Right atrium auricular region (tissue), 2 donors: ENCODE results near the gene ZNF14. TPM values are rescaled to one million over a fixed set of nuclear protein-coding genes. Genes with fewer than 3 reads are reported as not detected.
A peak's percentile ranks its signal among the peaks of the same experiment; 100 is the strongest.

Source experiments
- DNase-seq: peaks from one replicate; pipeline ENCODE4 v3.0.0-alpha.2; 2019; ENCODE audit warnings: low spot score
- H3K27ac ChIP-seq, 2 donors: fragments of 200-600 bp; sonication (generic); 1 replicate in 1 of 2; 2 replicates in 1 of 2; pipeline ENCODE4 v1.5.1; 2016 to 2019
- H3K27me3 ChIP-seq, 2 donors: fragments of 200-600 bp; sonication (generic); one replicate each; pipeline versions ENCODE4 v1.5.1 to v1.6.0; 2017 to 2019
- H3K36me3 ChIP-seq: fragments of 200-600 bp; sonication (generic); one replicate; pipeline ENCODE4 v1.5.1; 2016
- H3K4me1 ChIP-seq, 2 donors: fragments of 200-600 bp; sonication (generic); one replicate each; pipeline versions ENCODE4 v1.5.1 to v1.6.0; 2017 to 2019
- H3K4me3 ChIP-seq, 2 donors: fragments of 200-600 bp; sonication (generic); 1 replicate in 1 of 2; 2 replicates in 1 of 2; pipeline ENCODE4 v1.5.1; 2017 to 2019; ENCODE audit warnings: mild to moderate bottlenecking in 1 of 2, moderate library complexity in 1 of 2
- H3K9me3 ChIP-seq, 2 donors: fragments of 200-600 bp; sonication (generic); one replicate each; pipeline ENCODE4 v1.5.1; 2019
- total RNA-seq, 2 donors: library from RNA; depleted of rRNA; stranded (reverse); fragments of >200 nt; gene quantifications; one replicate each; pipeline ENCODE4 v1.1.0, GENCODE V29; 2016
- TF ChIP-seq, protein P1 (sequence below), 2 donors: fragments of 200-600 bp; sonication (generic); IDR thresholded peaks; one replicate each; pipeline ENCODE4 v1.5.1; 2019; ENCODE audit warnings: antibody characterized with exemption in 2 of 2

ZNF14 gene
- total RNA-seq, 2 donors from 2014 or later = 2.8 to 4.6 TPM

GRCh38 chr19:19743176-19743575, 10.3 kb upstream of the ZNF14 start:
- Histone ChIP-seq H3K4me1 (no peaks in the 10 kb centered on the region), H3K27ac (no peak overlapping the region), H3K27me3 (no peaks in the 10 kb centered on the region), H3K36me3 (no peaks in the 10 kb centered on the region), H3K4me3 (no peak overlapping the region), H3K9me3 (no peaks in the 10 kb centered on the region)
- DNase-seq = no peak
- TF ChIP-seq, protein P1, sequence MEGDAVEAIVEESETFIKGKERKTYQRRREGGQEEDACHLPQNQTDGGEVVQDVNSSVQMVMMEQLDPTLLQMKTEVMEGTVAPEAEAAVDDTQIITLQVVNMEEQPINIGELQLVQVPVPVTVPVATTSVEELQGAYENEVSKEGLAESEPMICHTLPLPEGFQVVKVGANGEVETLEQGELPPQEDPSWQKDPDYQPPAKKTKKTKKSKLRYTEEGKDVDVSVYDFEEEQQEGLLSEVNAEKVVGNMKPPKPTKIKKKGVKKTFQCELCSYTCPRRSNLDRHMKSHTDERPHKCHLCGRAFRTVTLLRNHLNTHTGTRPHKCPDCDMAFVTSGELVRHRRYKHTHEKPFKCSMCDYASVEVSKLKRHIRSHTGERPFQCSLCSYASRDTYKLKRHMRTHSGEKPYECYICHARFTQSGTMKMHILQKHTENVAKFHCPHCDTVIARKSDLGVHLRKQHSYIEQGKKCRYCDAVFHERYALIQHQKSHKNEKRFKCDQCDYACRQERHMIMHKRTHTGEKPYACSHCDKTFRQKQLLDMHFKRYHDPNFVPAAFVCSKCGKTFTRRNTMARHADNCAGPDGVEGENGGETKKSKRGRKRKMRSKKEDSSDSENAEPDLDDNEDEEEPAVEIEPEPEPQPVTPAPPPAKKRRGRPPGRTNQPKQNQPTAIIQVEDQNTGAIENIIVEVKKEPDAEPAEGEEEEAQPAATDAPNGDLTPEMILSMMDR (IDR thresholded peaks at IDR 0.05) = no peak

DNA sequence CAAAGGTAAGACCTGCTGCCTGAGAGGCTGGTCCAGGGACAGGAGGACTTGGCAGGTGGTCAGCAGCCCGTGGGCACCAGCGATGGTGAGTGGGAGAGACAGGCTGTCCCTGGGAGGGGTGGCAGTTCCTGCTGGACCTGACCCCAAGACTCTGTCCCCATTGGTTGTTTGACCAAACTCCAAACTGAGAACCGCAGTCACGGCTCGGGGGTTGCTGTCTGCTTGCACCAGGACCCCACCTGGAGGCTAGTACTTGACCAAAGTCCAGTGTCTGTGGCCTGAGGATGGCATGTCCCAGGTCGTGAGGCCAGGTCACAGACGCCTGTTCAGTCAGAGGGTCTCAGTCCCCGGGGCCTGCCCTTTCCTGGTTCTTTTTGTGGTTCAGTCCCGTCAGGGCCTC, 9.9 kb upstream of the ZNF14 start:
- Histone ChIP-seq H3K4me1 (no peaks in the 10 kb centered on the region), H3K36me3 (no peaks in the 10 kb centered on the region), H3K27ac (no peak overlapping the region), H3K4me3 (no peak overlapping the region), H3K27me3 (no peaks in the 10 kb centered on the region), H3K9me3 (no peaks in the 10 kb centered on the region)
- TF ChIP-seq, protein P1 (IDR thresholded peaks at IDR 0.05) = no peak
- no peak for DNase-seq

DNA sequence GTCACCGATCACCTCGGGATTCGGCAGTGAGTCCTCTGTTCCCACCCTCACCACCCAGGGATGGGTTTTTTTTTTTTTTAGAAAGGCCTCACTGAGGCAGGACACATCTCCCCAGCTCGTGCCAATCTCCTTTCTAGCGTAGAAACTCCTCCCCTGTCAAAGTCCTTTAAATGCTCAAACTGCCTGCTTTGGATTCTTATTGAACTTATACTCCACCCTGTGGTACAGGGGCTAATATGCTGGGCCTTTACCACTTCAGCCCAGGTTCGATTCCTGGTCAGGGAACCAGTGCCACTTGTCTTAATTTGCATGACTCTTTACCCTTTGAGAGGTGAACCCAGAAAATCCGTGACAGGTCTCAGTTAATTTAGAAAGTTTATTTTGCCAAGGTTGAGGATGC, 8.3 kb upstream of the ZNF14 start:
- Histone ChIP-seq H3K4me1 (no peaks in the 10 kb centered on the region), H3K4me3 (no peak overlapping the region), H3K36me3 (no peaks in the 10 kb centered on the region), H3K27ac (no peak overlapping the region), H3K27me3 (no peaks in the 10 kb centered on the region), H3K9me3 (no peaks in the 10 kb centered on the region)
- DNase-seq = no peak
- TF ChIP-seq, protein P1 (IDR thresholded peaks at IDR 0.05) = no peak

GRCh38 chr19:19740755-19741154, 7.8 kb upstream of the ZNF14 start:
- DNase-seq = peak; percentile 49
- no peaks in the 10 kb centered on the region for H3K27me3 ChIP-seq
- no peak overlapping the region for H3K4me3 ChIP-seq
- H3K36me3 ChIP-seq = no peaks in the 10 kb centered on the region
- no peak overlapping the region for H3K27ac ChIP-seq
- H3K9me3 ChIP-seq = no peaks in the 10 kb centered on the region
- H3K4me1 ChIP-seq = no peaks in the 10 kb centered on the region
- TF ChIP-seq, protein P1 (IDR thresholded peaks at IDR 0.05) = no peak

- Histone ChIP-seq H3K27ac (no peak overlapping the region), H3K9me3 (no peaks in the 10 kb centered on the region), H3K4me3 (no peak overlapping the region), H3K36me3 (no peaks in the 10 kb centered on the region), H3K4me1 (no peaks in the 10 kb centered on the region), H3K27me3 (no peaks in the 10 kb centered on the region)
- DNase-seq = no peak
- TF ChIP-seq, protein P1 (IDR thresholded peaks at IDR 0.05) = no peak
These were observed 5.7 kb upstream of the ZNF14 start for GRCh38 chr19:19738564-19738963.

DNA sequence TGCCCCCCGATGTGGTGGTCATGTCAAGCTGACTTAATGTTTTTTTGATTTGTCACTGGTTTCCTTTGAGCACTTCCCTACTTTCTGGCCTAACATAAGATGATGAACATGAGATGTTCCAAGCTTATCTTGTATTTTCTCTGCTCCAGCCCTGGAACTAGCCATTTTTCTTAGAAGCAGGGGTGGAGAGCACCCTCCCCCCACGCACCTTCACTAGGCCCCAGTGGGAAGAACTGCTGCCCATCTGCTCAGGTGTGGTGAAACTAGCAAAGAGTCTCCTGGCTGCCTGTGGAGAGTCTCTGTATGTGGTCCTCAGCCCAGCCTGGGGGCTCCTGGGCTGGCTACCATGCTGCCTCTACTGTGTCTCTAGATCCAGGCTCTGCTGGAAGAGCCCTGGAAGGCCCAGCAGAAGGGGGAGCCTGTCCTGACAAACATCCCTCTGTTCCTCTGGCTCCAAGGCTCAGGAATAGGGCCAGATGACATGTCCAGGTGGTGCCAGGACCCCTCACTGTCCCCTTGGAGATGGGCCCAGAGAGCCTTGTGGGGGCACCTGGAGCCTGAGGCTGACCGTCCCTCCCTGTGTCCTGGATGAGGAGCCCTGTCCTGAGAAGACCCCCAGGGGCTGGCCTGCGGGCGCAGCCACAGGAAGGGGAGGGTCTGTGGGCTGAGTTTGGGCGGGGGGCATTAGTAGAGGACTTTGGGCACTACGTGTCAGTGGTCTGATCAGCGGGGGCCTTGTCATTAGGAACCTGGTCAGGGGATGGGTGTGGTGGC, 4.8 kb upstream of the ZNF14 start:
- Histone ChIP-seq H3K4me1 (no peaks in the 10 kb centered on the region), H3K27ac (no peak overlapping the region), H3K36me3 (no peaks in the 10 kb centered on the region), H3K4me3 (no peak overlapping the region), H3K27me3 (no peaks in the 10 kb centered on the region), H3K9me3 (no peaks in the 10 kb centered on the region)
- TF ChIP-seq, protein P1 (IDR thresholded peaks at IDR 0.05) = no peak
- no peak for DNase-seq
